Neural cell (in vitro differentiated cells): ENCODE results near the gene RABEP2. TPM values are rescaled to one million over a fixed set of nuclear protein-coding genes. Genes with fewer than 3 reads are reported as not detected.

Experiments
- H2AFZ ChIP-seq: fragments of 200-600, 300-800 bp; sonication (generic), shearing (Covaris generic); 2 replicates; pipeline ENCODE4 v1.6.0; 2014; ENCODE audit warnings: low read depth, mild to moderate bottlenecking, antibody characterized with exemption, low read length, moderate library complexity
- H3F3A ChIP-seq: fragments of 200-600 bp; shearing (Covaris generic); 2 replicates; pipeline ENCODE4 v1.6.1; 2016; ENCODE audit warnings: mild to moderate bottlenecking, moderate library complexity, mixed read lengths, antibody characterized with exemption, low read length; ENCODE audit not compliant: insufficient read depth, poor library complexity, severe bottlenecking
- H3K27ac ChIP-seq: fragments of 200-600, 300-800 bp; sonication (generic), shearing (Covaris generic); 2 replicates; pipeline ENCODE4 v1.5.1; 2014; ENCODE audit warnings: mild to moderate bottlenecking, low read length, moderate library complexity
- H3K27me3 ChIP-seq: fragments of 300-800, 200-600 bp; sonication (generic), shearing (Covaris generic); 2 replicates; pipeline ENCODE4 v1.6.0; 2014; ENCODE audit warnings: mild to moderate bottlenecking, low read depth, low read length, moderate library complexity; ENCODE audit not compliant: insufficient read depth
- H3K36me3 ChIP-seq: fragments of 300-800, 200-600 bp; sonication (generic), shearing (Covaris generic); 2 replicates; pipeline ENCODE4 v1.5.1; 2014; ENCODE audit warnings: mild to moderate bottlenecking, antibody characterized with exemption, low read length, moderate library complexity; ENCODE audit not compliant: insufficient read depth
- H3K4me2 ChIP-seq: fragments of 300-800, 200-600 bp; sonication (generic), shearing (Covaris generic); 2 replicates; pipeline ENCODE4 v1.6.0; 2014; ENCODE audit warnings: mild to moderate bottlenecking, low read length
- H3K4me3 ChIP-seq: fragments of 300-800, 200-600 bp; sonication (generic), shearing (Covaris generic); 2 replicates; pipeline ENCODE4 v1.5.1; 2014; ENCODE audit warnings: mild to moderate bottlenecking, low read length, moderate library complexity
- H3K79me2 ChIP-seq: fragments of 200-600 bp; shearing (Covaris generic); replicated peaks from 2 replicates; pipeline ENCODE4 v1.6.0; 2014; ENCODE audit warnings: mild to moderate bottlenecking, low read length, moderate library complexity; ENCODE audit not compliant: insufficient read depth
- H3K9ac ChIP-seq: fragments of 300-800, 200-600 bp; sonication (generic), shearing (Covaris generic); 2 replicates; pipeline ENCODE4 v1.6.1; 2016; ENCODE audit warnings: mild to moderate bottlenecking, low read length, mixed read lengths
- H3K9me2 ChIP-seq: fragments of 200-600 bp; shearing (Covaris generic); 2 replicates; pipeline ENCODE4 v1.6.1; 2016; ENCODE audit warnings: mild to moderate bottlenecking, low read length, mixed read lengths; ENCODE audit not compliant: insufficient read depth
- H3K9me3 ChIP-seq: fragments of 200-600, 300-800 bp; sonication (generic), shearing (Covaris generic); 2 replicates; pipeline ENCODE4 v1.6.1; 2016; ENCODE audit warnings: mild to moderate bottlenecking, mixed run types, low read length, moderate library complexity, mixed read lengths
- H4K20me1 ChIP-seq: fragments of 200-600 bp; shearing (Covaris generic); 2 replicates; pipeline ENCODE4 v1.6.1; 2016; ENCODE audit warnings: mild to moderate bottlenecking, mixed run types; ENCODE audit not compliant: insufficient read depth
- EP300 ChIP-seq: fragments of 450-650 bp; conservative IDR thresholded peaks from 2 replicates; pipeline ENCODE4 v1.6.1; 2014; ENCODE audit warnings: antibody characterized with exemption, mild to moderate bottlenecking, moderate library complexity; ENCODE audit not compliant: poor library complexity, severe bottlenecking
- EZH2 ChIP-seq: fragments of 200-600, 300-800 bp; shearing (Covaris generic), sonication (generic); IDR thresholded peaks from 2 replicates; pipeline ENCODE4 v1.6.1; 2014; ENCODE audit warnings: antibody characterized with exemption, low read length, borderline replicate concordance, mild to moderate bottlenecking; ENCODE audit not compliant: insufficient read depth, poor library complexity, severe bottlenecking
- MXI1 ChIP-seq: fragments of 450-650 bp; conservative IDR thresholded peaks from 2 replicates; pipeline ENCODE4 v1.6.1; 2014; ENCODE audit warnings: antibody characterized with exemption, mild to moderate bottlenecking; ENCODE audit not compliant: poor library complexity, severe bottlenecking
- POLR2AphosphoS5 ChIP-seq: IDR thresholded peaks from 2 replicates; pipeline ENCODE4 v1.6.1; 2012
- RAD21 ChIP-seq: fragments of 450-650 bp; conservative IDR thresholded peaks from 2 replicates; pipeline ENCODE4 v1.6.1; 2014; ENCODE audit warnings: antibody characterized with exemption, mild to moderate bottlenecking, moderate library complexity
- REST ChIP-seq: IDR thresholded peaks from 2 replicates; pipeline ENCODE4 v1.6.1; 2012; ENCODE audit warnings: borderline replicate concordance
- SMC3 ChIP-seq: fragments of 450-650 bp; conservative IDR thresholded peaks from 2 replicates; pipeline ENCODE4 v1.6.1; 2014; ENCODE audit warnings: antibody characterized with exemption, mild to moderate bottlenecking, moderate library complexity; ENCODE audit not compliant: poor library complexity
- TAF1 ChIP-seq: IDR thresholded peaks from 2 replicates; pipeline ENCODE4 v1.6.1; 2012; ENCODE audit warnings: low read depth
- polyA plus RNA-seq: library from polyadenylated mRNA; depleted of rRNA; stranded (reverse); fragments of >200 nt; gene quantifications from 2 replicates; pipeline ENCODE4 v1.2.3, GENCODE V29; 2014
- TF ChIP-seq, protein P1 (sequence below): fragments of 450-650 bp; IDR thresholded peaks from 2 replicates; pipeline ENCODE4 v1.5.1; 2014; ENCODE audit warnings: antibody characterized with exemption, mild to moderate bottlenecking, moderate library complexity; ENCODE audit not compliant: poor library complexity, severe bottlenecking

RABEP2 gene
- polyA plus RNA-seq, 1 donor from 2014 or later = 27.5 TPM

GRCh38 chr16:28950648-28951409 is 25.8 kb upstream of the RABEP2 start, which contains the start of gene NFATC2IP:
Gene NFATC2IP, plus strand, starts transcription at chr16:28950937. Its CDS starts 75 bp downstream, at chr16:28951012.
- Histone ChIP-seq H3K36me3 (no peaks in the 10 kb centered on the region), H3K9me3 (no peaks in the 10 kb centered on the region), H3F3A (no peaks in the 10 kb centered on the region), H3K4me2 (peak within 1 kb of the TSS; percentile 77), H3K27ac (peak within 1 kb of the TSS; percentile 54), H2AFZ (peak within 1 kb of the TSS; percentile 76), H3K9ac (peak within 1 kb of the TSS; percentile 74), H3K79me2 (peaks cover 14% of the 10 kb centered on the region), H4K20me1 (no peaks in the 10 kb centered on the region), H3K4me3 (peak within 1 kb of the TSS; percentile 91), H3K9me2 (no peaks in the 10 kb centered on the region), H3K27me3 (no peaks in the 10 kb centered on the region)
- TF ChIP-seq MXI1 = peak; percentile 76
- TF ChIP-seq, protein P1, sequence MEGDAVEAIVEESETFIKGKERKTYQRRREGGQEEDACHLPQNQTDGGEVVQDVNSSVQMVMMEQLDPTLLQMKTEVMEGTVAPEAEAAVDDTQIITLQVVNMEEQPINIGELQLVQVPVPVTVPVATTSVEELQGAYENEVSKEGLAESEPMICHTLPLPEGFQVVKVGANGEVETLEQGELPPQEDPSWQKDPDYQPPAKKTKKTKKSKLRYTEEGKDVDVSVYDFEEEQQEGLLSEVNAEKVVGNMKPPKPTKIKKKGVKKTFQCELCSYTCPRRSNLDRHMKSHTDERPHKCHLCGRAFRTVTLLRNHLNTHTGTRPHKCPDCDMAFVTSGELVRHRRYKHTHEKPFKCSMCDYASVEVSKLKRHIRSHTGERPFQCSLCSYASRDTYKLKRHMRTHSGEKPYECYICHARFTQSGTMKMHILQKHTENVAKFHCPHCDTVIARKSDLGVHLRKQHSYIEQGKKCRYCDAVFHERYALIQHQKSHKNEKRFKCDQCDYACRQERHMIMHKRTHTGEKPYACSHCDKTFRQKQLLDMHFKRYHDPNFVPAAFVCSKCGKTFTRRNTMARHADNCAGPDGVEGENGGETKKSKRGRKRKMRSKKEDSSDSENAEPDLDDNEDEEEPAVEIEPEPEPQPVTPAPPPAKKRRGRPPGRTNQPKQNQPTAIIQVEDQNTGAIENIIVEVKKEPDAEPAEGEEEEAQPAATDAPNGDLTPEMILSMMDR = no peak
- TF ChIP-seq POLR2AphosphoS5 = peak; percentile 70
- no peak for TF ChIP-seq RAD21
- TF ChIP-seq TAF1 = peak; percentile 84
- TF ChIP-seq EP300 = no peak
- no peak for TF ChIP-seq REST

DNA sequence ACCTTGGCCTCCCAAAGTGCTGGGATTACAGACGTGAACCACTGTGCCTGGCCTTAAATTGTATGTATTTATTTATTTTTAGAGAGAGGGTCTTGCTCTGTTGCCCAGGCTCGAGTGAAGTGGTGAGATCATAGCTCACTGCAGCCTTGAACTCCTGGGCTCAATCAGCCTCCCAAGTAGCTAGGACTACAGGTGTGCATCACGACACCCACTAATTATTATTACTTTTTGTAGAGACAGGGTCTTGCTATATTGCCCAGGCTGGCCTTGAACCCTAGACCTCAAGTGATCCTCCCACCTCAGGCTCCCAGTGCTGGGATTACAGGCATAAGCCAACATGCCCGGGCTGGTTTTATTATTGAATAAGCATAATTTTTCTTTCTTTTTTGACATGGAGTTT is 21.6 kb upstream of the RABEP2 start:
- TF ChIP-seq, protein P1 = no peak
- no peak for TF ChIP-seq SMC3
- no peak for TF ChIP-seq TAF1
- TF ChIP-seq EP300 = no peak
- TF ChIP-seq REST = no peak
- TF ChIP-seq MXI1 = no peak
- no peak for TF ChIP-seq EZH2
- TF ChIP-seq POLR2AphosphoS5 = no peak
- no peak for TF ChIP-seq RAD21
- Histone ChIP-seq H2AFZ (no peak overlapping the region), H3K9me3 (no peaks in the 10 kb centered on the region)

More for the DNA sequence above, 21.6 kb upstream of the RABEP2 start:
- no peaks in the 10 kb centered on the region for H3F3A ChIP-seq
- no peaks in the 10 kb centered on the region for H4K20me1 ChIP-seq
- no peak overlapping the region for H3K4me2 ChIP-seq
- no peaks in the 10 kb centered on the region for H3K27me3 ChIP-seq
- no peak overlapping the region for H3K4me3 ChIP-seq
- no peaks in the 10 kb centered on the region for H3K36me3 ChIP-seq
- H3K9me2 ChIP-seq = no peaks in the 10 kb centered on the region
- no peak overlapping the region for H3K27ac ChIP-seq
- H3K79me2 ChIP-seq = peaks cover 6% of the 10 kb centered on the region
- H3K9ac ChIP-seq = no peak overlapping the region
